Measurements from ENCODE around the gene ZNF680. TPM values are rescaled to one million over a fixed set of nuclear protein-coding genes. Genes with fewer than 3 reads are reported as not detected.
A peak's percentile ranks its signal among the peaks of the same experiment; 100 is the strongest.

Gene ZNF680
- 10 to 100 TPM; 16.2 to 50.3 (median 34.1) TPM for total RNA-seq

DNA sequence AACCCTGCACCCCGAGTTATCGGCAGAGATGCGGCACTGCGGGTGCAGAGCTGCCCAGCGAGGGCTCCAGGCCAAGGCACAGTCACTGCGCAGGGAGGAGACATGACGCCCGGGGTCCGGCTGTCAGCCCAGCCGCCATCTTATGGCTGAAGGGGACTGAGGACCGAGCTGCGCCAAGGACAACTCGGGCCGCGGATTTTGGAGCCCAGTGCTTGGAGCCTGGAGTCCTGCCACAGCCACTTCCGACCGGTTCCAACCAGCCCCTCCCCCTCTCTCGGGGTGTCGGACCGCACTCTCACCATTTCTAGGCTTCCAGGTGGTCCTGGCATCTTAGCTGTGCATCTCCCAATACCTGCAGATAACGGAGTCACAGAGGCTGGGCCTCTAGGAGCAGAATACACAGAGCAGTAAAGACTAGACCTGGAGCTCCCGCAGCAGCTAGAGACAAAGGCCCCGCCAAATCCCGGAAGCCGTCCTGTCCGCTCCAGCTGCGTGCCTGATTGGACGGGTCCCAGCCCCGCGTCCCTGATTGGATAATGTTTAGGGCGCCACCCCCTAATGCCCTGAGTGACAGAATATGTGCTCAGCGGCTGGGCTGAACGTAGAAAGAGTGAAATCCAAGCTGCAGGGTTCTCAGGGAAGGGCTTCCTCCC, at the start of gene ZNF680:
ZNF680 (minus strand) TSS at position 446 of the 653 bp plus-strand sequence; CDS start at position 329, 117 bp downstream.
- peak; percentile 76 for TF ChIP-seq POLR2A (IDR thresholded peaks at IDR 0.05)
- TF ChIP-seq, protein P1, sequence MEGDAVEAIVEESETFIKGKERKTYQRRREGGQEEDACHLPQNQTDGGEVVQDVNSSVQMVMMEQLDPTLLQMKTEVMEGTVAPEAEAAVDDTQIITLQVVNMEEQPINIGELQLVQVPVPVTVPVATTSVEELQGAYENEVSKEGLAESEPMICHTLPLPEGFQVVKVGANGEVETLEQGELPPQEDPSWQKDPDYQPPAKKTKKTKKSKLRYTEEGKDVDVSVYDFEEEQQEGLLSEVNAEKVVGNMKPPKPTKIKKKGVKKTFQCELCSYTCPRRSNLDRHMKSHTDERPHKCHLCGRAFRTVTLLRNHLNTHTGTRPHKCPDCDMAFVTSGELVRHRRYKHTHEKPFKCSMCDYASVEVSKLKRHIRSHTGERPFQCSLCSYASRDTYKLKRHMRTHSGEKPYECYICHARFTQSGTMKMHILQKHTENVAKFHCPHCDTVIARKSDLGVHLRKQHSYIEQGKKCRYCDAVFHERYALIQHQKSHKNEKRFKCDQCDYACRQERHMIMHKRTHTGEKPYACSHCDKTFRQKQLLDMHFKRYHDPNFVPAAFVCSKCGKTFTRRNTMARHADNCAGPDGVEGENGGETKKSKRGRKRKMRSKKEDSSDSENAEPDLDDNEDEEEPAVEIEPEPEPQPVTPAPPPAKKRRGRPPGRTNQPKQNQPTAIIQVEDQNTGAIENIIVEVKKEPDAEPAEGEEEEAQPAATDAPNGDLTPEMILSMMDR (IDR thresholded peaks at IDR 0.05), result no peak
- peak; percentile 53 to 87 (median 81) for TF ChIP-seq POLR2AphosphoS5 (IDR thresholded peaks at IDR 0.05)
- H3K9me3 ChIP-seq, result no peaks in the 10 kb centered on the region
- peak; percentile 96 for DNase-seq (ENCODE audit: low spot score in 2 of 2)
- intact Hi-C loops (cut with DNase I; ENCODE audit: low total_unique reads), result no loop called here
- H3K4me1 ChIP-seq, result no peaks in the 10 kb centered on the region
- peak within 1 kb of the TSS; percentile 53 to 85 (median 76) for H3K4me3 ChIP-seq
- peak within 1 kb of the TSS; percentile 88 to 91 for H3K27ac ChIP-seq
- H3K36me3 ChIP-seq, result no peaks in the 10 kb centered on the region
- H3K27me3 ChIP-seq, result no peaks in the 10 kb centered on the region

DNA sequence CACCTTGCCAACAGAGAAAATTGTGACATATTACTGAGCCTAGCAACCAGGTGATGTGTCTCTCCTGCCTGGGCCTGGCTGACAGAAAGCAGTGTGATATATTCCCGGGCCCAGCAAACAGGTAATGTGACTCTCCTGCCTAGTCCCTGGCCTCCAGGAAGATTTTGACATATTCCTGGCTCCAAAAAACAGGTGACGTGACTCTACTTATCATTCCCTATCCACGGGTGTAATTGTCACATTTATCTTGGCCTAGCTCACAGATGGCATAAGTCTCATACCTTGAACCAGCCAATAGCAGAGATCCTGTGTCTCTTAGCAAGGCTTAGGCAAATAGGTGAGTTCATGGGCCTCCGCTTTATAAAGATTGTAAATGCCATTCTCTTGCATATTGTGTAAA, 49.6 kb upstream of the ZNF680 start:
- Histone ChIP-seq H3K27me3 (no peaks in the 10 kb centered on the region), H3K36me3 (no peaks in the 10 kb centered on the region), H3K9me3 (no peaks in the 10 kb centered on the region), H3K27ac (no peak overlapping the region), H3K4me1 (no peaks in the 10 kb centered on the region), H3K4me3 (no peak overlapping the region)
- no peak for DNase-seq (ENCODE audit: low spot score in 2 of 2)
- intact Hi-C loops (cut with DNase I; ENCODE audit: low total_unique reads), result no loop called here
- TF ChIP-seq POLR2AphosphoS5 (IDR thresholded peaks at IDR 0.05) (no peak), POLR2A (IDR thresholded peaks at IDR 0.05) (no peak)
- TF ChIP-seq, protein P1 (IDR thresholded peaks at IDR 0.05), result no peak

DNA sequence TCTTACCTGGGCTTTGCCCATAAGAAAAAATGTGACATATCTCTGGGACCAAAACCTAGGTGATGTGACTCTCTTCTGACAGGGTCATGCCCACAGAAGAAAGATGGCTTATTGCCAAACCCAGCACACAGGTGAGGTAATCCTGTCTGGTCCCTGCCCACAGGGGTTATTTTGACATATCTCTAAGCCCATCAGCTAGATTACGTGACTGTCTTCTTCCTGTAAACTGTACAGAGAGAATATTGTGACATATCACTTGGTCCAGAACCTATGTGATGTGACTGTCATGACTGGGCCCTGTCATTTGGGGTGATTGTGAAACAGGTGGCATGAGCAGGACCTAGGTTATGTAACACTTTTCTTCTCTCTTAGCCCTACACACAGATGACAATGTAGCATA, 48.8 kb upstream of the ZNF680 start:
- TF ChIP-seq, protein P1 (IDR thresholded peaks at IDR 0.05), result no peak
- TF ChIP-seq POLR2A (IDR thresholded peaks at IDR 0.05), result no peak
- no peak for TF ChIP-seq POLR2AphosphoS5 (IDR thresholded peaks at IDR 0.05)
- Histone ChIP-seq H3K4me3 (no peak overlapping the region), H3K27me3 (no peaks in the 10 kb centered on the region), H3K27ac (no peak overlapping the region), H3K36me3 (no peaks in the 10 kb centered on the region), H3K9me3 (no peaks in the 10 kb centered on the region), H3K4me1 (no peaks in the 10 kb centered on the region)
- no peak for DNase-seq (ENCODE audit: low spot score in 2 of 2)
- intact Hi-C loops (cut with DNase I; ENCODE audit: low total_unique reads), result no loop called here

DNA sequence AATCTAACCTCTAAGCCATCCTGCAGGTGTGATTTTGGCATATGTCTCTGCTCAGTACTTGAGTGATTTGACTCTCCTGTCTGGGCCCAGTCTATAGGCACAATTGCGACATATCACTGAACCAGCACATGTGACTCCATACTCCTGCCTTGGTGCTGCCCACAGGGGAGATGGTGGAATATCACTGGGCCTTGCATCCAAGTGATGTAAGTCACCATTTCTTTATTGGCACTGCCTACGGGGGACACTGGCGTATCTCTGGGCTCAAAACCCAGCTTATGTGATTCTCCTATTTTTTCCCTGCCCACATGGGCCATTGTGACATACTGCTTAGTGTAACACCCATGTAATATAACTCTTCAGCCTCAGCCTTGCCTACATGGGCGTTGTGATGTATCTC, 48.1 kb upstream of the ZNF680 start:
- intact Hi-C loops (cut with DNase I; ENCODE audit: low total_unique reads), result no loop called here
- no peak for DNase-seq (ENCODE audit: low spot score in 2 of 2)
- Histone ChIP-seq H3K27ac (no peak overlapping the region), H3K27me3 (no peaks in the 10 kb centered on the region), H3K9me3 (no peaks in the 10 kb centered on the region), H3K36me3 (no peaks in the 10 kb centered on the region), H3K4me3 (no peak overlapping the region), H3K4me1 (no peaks in the 10 kb centered on the region)
- TF ChIP-seq POLR2A (IDR thresholded peaks at IDR 0.05), result no peak
- no peak for TF ChIP-seq POLR2AphosphoS5 (IDR thresholded peaks at IDR 0.05)
- TF ChIP-seq, protein P1 (IDR thresholded peaks at IDR 0.05), result no peak

DNA sequence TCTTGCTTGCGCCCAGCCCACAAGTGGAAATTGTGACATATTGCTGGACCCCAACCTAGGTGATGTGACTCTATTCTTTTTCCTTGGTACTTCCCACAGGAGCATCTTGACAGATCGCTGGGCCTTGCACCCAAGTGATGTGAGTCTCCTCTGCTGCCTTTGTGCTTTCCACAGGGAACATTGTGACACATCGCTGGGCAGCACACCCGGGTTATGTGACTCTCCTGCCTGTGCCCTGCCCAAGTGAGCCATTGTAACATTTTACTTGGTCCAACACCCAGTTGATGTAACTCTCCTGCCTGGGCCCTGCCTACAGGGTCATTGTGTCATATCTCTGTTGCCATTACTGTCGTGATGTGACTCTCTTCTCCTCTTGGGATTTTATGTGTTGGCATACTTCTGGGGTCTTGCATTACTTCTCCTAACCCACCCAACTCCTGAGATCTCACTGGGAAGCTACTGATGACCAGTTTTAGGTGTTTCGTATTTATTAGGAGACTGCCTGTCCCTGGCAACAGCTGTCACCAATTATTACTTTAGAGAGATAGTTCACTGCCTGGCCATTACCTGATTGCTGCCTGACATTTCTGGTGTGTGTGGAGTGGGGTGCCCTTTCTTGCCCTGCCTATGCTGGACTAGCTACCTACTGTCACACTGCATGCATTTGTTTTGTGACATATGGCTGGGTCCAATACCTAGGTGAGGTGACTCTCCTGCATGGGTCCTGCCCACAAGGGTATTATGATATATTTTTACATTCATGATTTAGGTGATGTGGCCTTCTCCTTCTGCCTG, 45.4 kb upstream of the ZNF680 start:
- Histone ChIP-seq H3K27me3 (no peaks in the 10 kb centered on the region), H3K36me3 (no peaks in the 10 kb centered on the region), H3K4me1 (no peaks in the 10 kb centered on the region), H3K27ac (no peak overlapping the region), H3K4me3 (no peak overlapping the region), H3K9me3 (no peaks in the 10 kb centered on the region)
- no peak for DNase-seq (ENCODE audit: low spot score in 2 of 2)
- intact Hi-C loops (cut with DNase I; ENCODE audit: low total_unique reads), result no loop called here
- no peak for TF ChIP-seq POLR2AphosphoS5 (IDR thresholded peaks at IDR 0.05)
- TF ChIP-seq POLR2A (IDR thresholded peaks at IDR 0.05), result no peak
- TF ChIP-seq, protein P1 (IDR thresholded peaks at IDR 0.05), result no peak

All from breast epithelium (tissue), 4 donors.